Small intestine (tissue), 7 donors: ENCODE measurements around the gene MORC3. TPM values are rescaled to one million over a fixed set of nuclear protein-coding genes. Genes with fewer than 3 reads are reported as not detected.
"Not testable (repeated sequence)": the region's sequence is repeated elsewhere in the genome, so short reads cannot be mapped to it uniquely, and the experiment has no call there.

Experiments
- DNase-seq, 2 donors: peaks; one replicate each; pipeline versions ENCODE4 v3.0.0 to v3.0.0-alpha.2; 2013
- FAIRE-seq: peaks from 2 replicates; lab custom pipeline; 2012; peaks lifted over from hg19 to GRCh38; lab: Jason Lieb, UNC
- H3K27ac ChIP-seq, 3 donors: one replicate each; pipeline ENCODE4 v1.5.1; 2013; ENCODE audit warnings: low read length in 2 of 3, mild to moderate bottlenecking in 2 of 3, control low read depth in 1 of 3, inconsistent platforms in 1 of 3, low read depth in 1 of 3, moderate library complexity in 1 of 3
- H3K27me3 ChIP-seq, 3 donors: one replicate each; pipeline ENCODE4 v1.6.1; 2013; ENCODE audit warnings: low read length in 3 of 3, inconsistent platforms in 1 of 3; ENCODE audit not compliant: control insufficient read depth in 3 of 3, insufficient read depth in 3 of 3
- H3K36me3 ChIP-seq, 3 donors: one replicate each; pipeline ENCODE4 v1.6.1; 2013; ENCODE audit warnings: low read length in 3 of 3, inconsistent platforms in 1 of 3, low read depth in 1 of 3, mild to moderate bottlenecking in 1 of 3, moderate library complexity in 1 of 3; ENCODE audit not compliant: control insufficient read depth in 3 of 3, insufficient read depth in 2 of 3
- H3K4me1 ChIP-seq, 3 donors: one replicate each; pipeline ENCODE4 v1.6.1; 2013; ENCODE audit warnings: low read length in 2 of 3, inconsistent platforms in 1 of 3, low read depth in 1 of 3, mild to moderate bottlenecking in 1 of 3, moderate library complexity in 1 of 3; ENCODE audit not compliant: control insufficient read depth in 3 of 3, insufficient read depth in 2 of 3
- H3K4me3 ChIP-seq, 3 donors: one replicate each; pipeline ENCODE4 v1.5.1; 2013; ENCODE audit warnings: low read length in 3 of 3, control low read depth in 1 of 3, inconsistent platforms in 1 of 3, low read depth in 1 of 3, mild to moderate bottlenecking in 1 of 3, moderate library complexity in 1 of 3
- H3K9me3 ChIP-seq, 2 donors: one replicate each; pipeline ENCODE4 v1.6.1; 2013; ENCODE audit warnings: low read depth in 1 of 2, low read length in 1 of 2; ENCODE audit not compliant: control insufficient read depth in 2 of 2, insufficient read depth in 1 of 2
- WGBS, 3 donors: extraction: QIAGEN DNeasy Blood & Tissue Kit; methylation state at CpG; one replicate each; pipeline ENCODE4 v1.1.7; 2013; 5-methylcytosine and 5-hydroxymethylcytosine counted together
- polyA plus RNA-seq, 4 donors: library from polyadenylated mRNA; stranded (reverse) in 3 of 4; unstranded in 1 of 4; fragments of 200-250 nt in 3 of 4; fragments of 120-200 nt in 1 of 4; gene quantifications; one replicate each; pipeline versions ENCODE4 v1.2.1 to v1.2.3, GENCODE V29; 2013
- donor health status: healthy with polysubstance abuse.
- donor health status: control.
- donor health status: control.
- donor health status: Bipolar disorder and iron deficiency.
- donor health status: healthy.

Gene MORC3
- polyA plus RNA-seq, 4 donors = 8.6 to 27.5 (median 10.4) TPM

GRCh38 chr21:36396971-36397370 is 77.0 kb downstream of the MORC3 start:
- FAIRE-seq = no peak
- Histone ChIP-seq H3K4me3 (no peak overlapping the region), H3K36me3 (peaks cover 0 to 10% (median 0%) of the 10 kb centered on the region in 3 donors), H3K9me3 (no peaks in the 10 kb centered on the region), H3K27ac (no peak overlapping the region), H3K27me3 (no peaks in the 10 kb centered on the region), H3K4me1 (no peaks in the 10 kb centered on the region)
- 96 to 99% (median 97%) methylated on average over 4 of the region's 4 CpGs for WGBS, 3 donors
- no peak for DNase-seq

GRCh38 chr21:36397606-36398005 is 77.6 kb downstream of the MORC3 start:
- Histone ChIP-seq H3K27me3 (no peaks in the 10 kb centered on the region), H3K4me1 (no peaks in the 10 kb centered on the region), H3K36me3 (peaks cover 0 to 10% (median 0%) of the 10 kb centered on the region in 3 donors), H3K9me3 (no peaks in the 10 kb centered on the region), H3K4me3 (no peak overlapping the region), H3K27ac (no peak overlapping the region)
- DNase-seq (no peak), FAIRE-seq (no peak)
- WGBS, 3 donors = 77 to 85% (median 82%) methylated on average over 5 of the region's 5 CpGs

- DNase-seq, H3K4me3 ChIP-seq, H3K27me3 ChIP-seq, FAIRE-seq, H3K4me1 ChIP-seq, H3K9me3 ChIP-seq, H3K27ac ChIP-seq: not testable (repeated sequence)
- 91 to 97% (median 97%) methylated on average over 9 of the region's 9 CpGs for WGBS, 3 donors
- peaks cover 0 to 15% (median 0%) of the 10 kb centered on the region in 3 donors for H3K36me3 ChIP-seq
These were observed 79.7 kb downstream of the MORC3 start for GRCh38 chr21:36399736-36400135.

- Histone ChIP-seq H3K27me3 (no peaks in the 10 kb centered on the region), H3K27ac (no peak overlapping the region), H3K9me3 (no peaks in the 10 kb centered on the region), H3K36me3 (peaks cover 0 to 12% (median 0%) of the 10 kb centered on the region in 3 donors), H3K4me3 (no peak overlapping the region), H3K4me1 (no peaks in the 10 kb centered on the region)
- no peak for FAIRE-seq
- no peak for DNase-seq
- 95 to 97% (median 96%) methylated on average over 8 of the region's 8 CpGs for WGBS, 3 donors
These were observed 80.7 kb downstream of the MORC3 start for GRCh38 chr21:36400719-36401118.

GRCh38 chr21:36402339-36402738 is 82.3 kb downstream of the MORC3 start:
- WGBS, 3 donors = 76 to 83% (median 79%) methylated on average over 1 of the region's 1 CpG
- FAIRE-seq = no peak

GRCh38 chr21:36403713-36404112 is 83.7 kb downstream of the MORC3 start:
- WGBS, 3 donors = 87 to 92% (median 91%) methylated on average over 5 of the region's 5 CpGs
- Histone ChIP-seq H3K27me3 (no peaks in the 10 kb centered on the region), H3K27ac (no peak overlapping the region), H3K9me3 (no peaks in the 10 kb centered on the region), H3K4me1 (no peaks in the 10 kb centered on the region), H3K36me3 (peaks cover 0 to 16% (median 0%) of the 10 kb centered on the region in 3 donors), H3K4me3 (no peak overlapping the region)
- DNase-seq = no peak
- FAIRE-seq = no peak

More at GRCh38 chr21:36402339-36402738, 82.3 kb downstream of the MORC3 start:
- Histone ChIP-seq H3K4me1 (no peaks in the 10 kb centered on the region), H3K27me3 (no peaks in the 10 kb centered on the region), H3K27ac (no peak overlapping the region), H3K9me3 (no peaks in the 10 kb centered on the region), H3K4me3 (no peak overlapping the region), H3K36me3 (peaks cover 0 to 12% (median 0%) of the 10 kb centered on the region in 3 donors)
- no peak for DNase-seq

GRCh38 chr21:36408568-36408967 is 88.6 kb downstream of the MORC3 start:
- WGBS, 3 donors = 89 to 93% (median 93%) methylated on average over 6 of the region's 6 CpGs
- no peak for DNase-seq
- peaks cover 0 to 26% (median 0%) of the 10 kb centered on the region in 3 donors for H3K36me3 ChIP-seq
- no peaks in the 10 kb centered on the region for H3K4me1 ChIP-seq
- no peak for FAIRE-seq
- H3K27me3 ChIP-seq = no peaks in the 10 kb centered on the region
- H3K4me3 ChIP-seq = no peak overlapping the region
- no peak overlapping the region for H3K27ac ChIP-seq
- H3K9me3 ChIP-seq = no peaks in the 10 kb centered on the region

- no peaks in the 10 kb centered on the region for H3K27me3 ChIP-seq
- H3K4me1 ChIP-seq = no peaks in the 10 kb centered on the region
- 95 to 98% (median 96%) methylated on average over 10 of the region's 10 CpGs for WGBS, 3 donors
- no peaks in the 10 kb centered on the region for H3K9me3 ChIP-seq
- peaks cover 0 to 35% (median 0%) of the 10 kb centered on the region in 3 donors for H3K36me3 ChIP-seq
- no peak overlapping the region for H3K27ac ChIP-seq
- H3K4me3 ChIP-seq = no peak overlapping the region
- DNase-seq (no peak), FAIRE-seq (no peak)
These were observed 91.3 kb downstream of the MORC3 start for GRCh38 chr21:36411301-36411700.

- peaks cover 0 to 37% (median 0%) of the 10 kb centered on the region in 3 donors for H3K36me3 ChIP-seq
- no peak for FAIRE-seq
These were observed 92.9 kb downstream of the MORC3 start for GRCh38 chr21:36412916-36413315.

More at GRCh38 chr21:36412916-36413315, 92.9 kb downstream of the MORC3 start:
- DNase-seq = no peak
- Histone ChIP-seq H3K4me3 (no peak overlapping the region), H3K27me3 (no peaks in the 10 kb centered on the region), H3K4me1 (no peaks in the 10 kb centered on the region), H3K9me3 (no peaks in the 10 kb centered on the region), H3K27ac (no peak overlapping the region)
- 92 to 95% (median 92%) methylated on average over 11 of the region's 11 CpGs for WGBS, 3 donors
